Smooth muscle cell (in vitro differentiated cells): ENCODE results near the gene RPL36. TPM values are rescaled to one million over a fixed set of nuclear protein-coding genes. Genes with fewer than 3 reads are reported as not detected.

Experiments used
- DNase-seq: peaks from one replicate; lab custom pipeline; 2025; ENCODE audit not compliant: unreplicated experiment; lab: John Stamatoyannopoulos, UW
- H2AFZ ChIP-seq: fragments of 200-600 bp; sonication (generic); 2 replicates; pipeline ENCODE4 v1.6.0; 2016; ENCODE audit warnings: antibody characterized with exemption, low read depth, mild to moderate bottlenecking
- H3F3A ChIP-seq: fragments of 200-600 bp; sonication (generic); 2 replicates; pipeline ENCODE4 v1.6.0; 2017; ENCODE audit warnings: antibody characterized with exemption, low read depth
- H3K27ac ChIP-seq: fragments of 200-600 bp; sonication (generic); 2 replicates; pipeline ENCODE4 v1.5.1; 2016; ENCODE audit warnings: low read depth, mild to moderate bottlenecking
- H3K27me3 ChIP-seq: fragments of 200-600 bp; sonication (generic); 2 replicates; pipeline ENCODE4 v1.6.1; 2016; ENCODE audit warnings: low read depth, mild to moderate bottlenecking
- H3K36me3 ChIP-seq: fragments of 200-600 bp; sonication (generic); 2 replicates; pipeline ENCODE4 v1.5.1; 2016; ENCODE audit warnings: low read depth
- H3K4me1 ChIP-seq: fragments of 200-600 bp; sonication (generic); 2 replicates; pipeline ENCODE4 v1.5.1; 2016; ENCODE audit warnings: low read depth
- H3K4me2 ChIP-seq: fragments of 200-600 bp; sonication (generic); 2 replicates; pipeline ENCODE4 v1.6.0; 2016; ENCODE audit warnings: mild to moderate bottlenecking
- H3K4me3 ChIP-seq: fragments of 200-600 bp; sonication (generic); 2 replicates; pipeline ENCODE4 v1.5.1; 2016; ENCODE audit warnings: mild to moderate bottlenecking
- H3K79me2 ChIP-seq: fragments of 200-600 bp; sonication (generic); 2 replicates; pipeline ENCODE4 v1.6.0; 2016; ENCODE audit warnings: low read depth, mild to moderate bottlenecking
- H3K9ac ChIP-seq: fragments of 200-600 bp; sonication (generic); 2 replicates; pipeline ENCODE4 v1.6.0; 2016; ENCODE audit warnings: low read depth
- H3K9me3 ChIP-seq: fragments of 200-600 bp; sonication (generic); replicated peaks from 2 replicates; pipeline ENCODE4 v1.5.1; 2016; ENCODE audit warnings: low read depth
- H4K20me1 ChIP-seq: fragments of 200-600 bp; sonication (generic); 2 replicates; pipeline ENCODE4 v1.6.0; 2016; ENCODE audit warnings: low read depth
- WGBS: methylation state at CpG from one replicate; pipeline ENCODE4 v1.1.7; 2016; ENCODE audit warnings: low lambda C conversion rate; 5-methylcytosine and 5-hydroxymethylcytosine counted together
- polyA plus RNA-seq: library from polyadenylated mRNA; unstranded; fragments of >200 nt; fragmentation: Nextera tagmentation; extraction: Ambion mirVana; gene quantifications from 2 replicates; pipeline ENCODE4 v1.2.1, GENCODE V29; 2016
- total RNA-seq: library from RNA; depleted of rRNA; stranded (reverse); fragments of >200 nt; gene quantifications from 2 replicates; pipeline ENCODE4 v1.2.3, GENCODE V29; 2014
- TF ChIP-seq, protein P1 (sequence below): fragments of 200-600 bp; sonication (generic); IDR thresholded peaks from 2 replicates; pipeline ENCODE4 v1.5.1; 2017; ENCODE audit warnings: borderline replicate concordance, mild to moderate bottlenecking, antibody characterized with exemption; ENCODE audit not compliant: insufficient read depth, poor library complexity, severe bottlenecking

RPL36 gene
- total and polyA plus RNA-seq, 2 experiments from 2014 or later = 641 to 1,079 TPM

DNA sequence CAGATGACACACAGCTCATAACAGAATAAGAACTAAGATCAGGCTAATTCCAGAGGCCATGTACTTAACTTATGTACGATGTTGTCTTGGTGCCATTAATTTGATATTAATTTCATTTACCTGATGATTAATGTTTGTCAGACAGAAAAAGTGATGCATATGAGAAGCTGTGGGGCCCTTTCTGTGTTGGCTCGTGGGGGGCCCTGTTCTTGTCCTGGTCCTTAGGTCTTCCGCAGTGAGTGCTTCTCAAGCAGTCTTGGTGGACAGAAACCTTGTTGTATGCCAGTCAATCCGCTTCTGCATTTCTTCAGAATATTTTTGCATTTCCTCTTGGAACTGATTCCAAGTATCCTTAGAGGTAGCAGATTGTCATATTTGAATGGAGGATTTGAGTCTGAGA, 47.0 kb upstream of the RPL36 start:
- WGBS = 98% methylated on average over 4 of the region's 4 CpGs
- peaks cover 100% of the 10 kb centered on the region for H4K20me1 ChIP-seq
- no peak for DNase-seq

DNA sequence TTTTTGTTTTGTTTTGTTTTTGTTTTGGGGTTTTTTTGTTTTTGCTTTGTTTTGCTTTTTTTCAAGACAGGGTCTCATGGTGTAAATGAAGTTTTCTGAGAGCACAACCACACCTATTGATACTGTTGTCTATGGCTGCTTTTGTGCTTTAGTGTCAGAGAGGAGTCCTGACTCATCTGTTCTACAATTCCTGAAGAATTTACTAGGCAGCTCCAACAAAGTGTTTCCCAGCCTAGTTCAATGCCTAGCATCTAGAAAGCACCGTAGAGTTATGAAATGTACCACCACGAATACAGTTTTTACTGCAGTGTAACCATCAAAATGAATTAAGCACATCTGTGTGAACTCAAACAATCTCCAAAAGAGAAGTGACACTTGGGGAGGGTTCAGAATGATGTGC, 46.1 kb upstream of the RPL36 start:
- Histone ChIP-seq H2AFZ (no peak overlapping the region), H3F3A (no peaks in the 10 kb centered on the region), H3K9me3 (no peaks in the 10 kb centered on the region), H3K27me3 (no peaks in the 10 kb centered on the region), H4K20me1 (peaks cover 92% of the 10 kb centered on the region), H3K4me2 (no peak overlapping the region), H3K4me3 (no peak overlapping the region), H3K9ac (no peak overlapping the region), H3K36me3 (peaks cover 9% of the 10 kb centered on the region), H3K79me2 (peaks cover 78% of the 10 kb centered on the region), H3K27ac (no peak overlapping the region), H3K4me1 (no peaks in the 10 kb centered on the region)
- TF ChIP-seq, protein P1, sequence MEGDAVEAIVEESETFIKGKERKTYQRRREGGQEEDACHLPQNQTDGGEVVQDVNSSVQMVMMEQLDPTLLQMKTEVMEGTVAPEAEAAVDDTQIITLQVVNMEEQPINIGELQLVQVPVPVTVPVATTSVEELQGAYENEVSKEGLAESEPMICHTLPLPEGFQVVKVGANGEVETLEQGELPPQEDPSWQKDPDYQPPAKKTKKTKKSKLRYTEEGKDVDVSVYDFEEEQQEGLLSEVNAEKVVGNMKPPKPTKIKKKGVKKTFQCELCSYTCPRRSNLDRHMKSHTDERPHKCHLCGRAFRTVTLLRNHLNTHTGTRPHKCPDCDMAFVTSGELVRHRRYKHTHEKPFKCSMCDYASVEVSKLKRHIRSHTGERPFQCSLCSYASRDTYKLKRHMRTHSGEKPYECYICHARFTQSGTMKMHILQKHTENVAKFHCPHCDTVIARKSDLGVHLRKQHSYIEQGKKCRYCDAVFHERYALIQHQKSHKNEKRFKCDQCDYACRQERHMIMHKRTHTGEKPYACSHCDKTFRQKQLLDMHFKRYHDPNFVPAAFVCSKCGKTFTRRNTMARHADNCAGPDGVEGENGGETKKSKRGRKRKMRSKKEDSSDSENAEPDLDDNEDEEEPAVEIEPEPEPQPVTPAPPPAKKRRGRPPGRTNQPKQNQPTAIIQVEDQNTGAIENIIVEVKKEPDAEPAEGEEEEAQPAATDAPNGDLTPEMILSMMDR = no peak
- DNase-seq = no peak
- WGBS = 88% methylated on average over 2 of the region's 2 CpGs

More for the DNA sequence above, 47.0 kb upstream of the RPL36 start:
- no peaks in the 10 kb centered on the region for H3K27me3 ChIP-seq
- no peak overlapping the region for H3K27ac ChIP-seq
- H3K9me3 ChIP-seq = no peaks in the 10 kb centered on the region
- peaks cover 9% of the 10 kb centered on the region for H3K36me3 ChIP-seq
- no peak overlapping the region for H3K4me3 ChIP-seq
- TF ChIP-seq, protein P1 = no peak
- H3K9ac ChIP-seq = no peak overlapping the region
- no peaks in the 10 kb centered on the region for H3F3A ChIP-seq
- no peaks in the 10 kb centered on the region for H3K4me1 ChIP-seq
- no peak overlapping the region for H3K4me2 ChIP-seq
- no peak overlapping the region for H2AFZ ChIP-seq
- H3K79me2 ChIP-seq = peaks cover 88% of the 10 kb centered on the region

DNA sequence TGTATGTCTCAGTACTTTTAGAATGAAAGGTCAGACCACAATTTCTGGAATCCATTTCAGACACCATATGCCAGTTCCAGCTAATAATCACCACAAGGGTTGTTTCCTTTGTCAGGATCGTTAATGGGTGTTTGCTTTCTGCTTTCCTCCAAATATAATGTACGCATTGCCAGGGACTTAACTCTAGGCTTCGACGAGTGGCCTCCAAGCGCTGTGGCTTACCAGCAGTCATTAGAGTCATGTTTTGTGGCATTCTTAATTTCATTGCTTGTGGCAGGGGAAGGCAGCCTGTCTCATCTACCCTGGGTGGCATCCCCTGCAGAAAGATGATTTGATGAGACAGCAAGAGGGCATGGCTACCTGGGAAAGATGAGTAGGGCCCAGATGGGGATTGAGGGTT, 44.7 kb upstream of the RPL36 start:
- TF ChIP-seq, protein P1 = no peak
- Histone ChIP-seq H3F3A (no peaks in the 10 kb centered on the region), H3K27ac (no peak overlapping the region), H3K9ac (no peak overlapping the region), H4K20me1 (peaks cover 78% of the 10 kb centered on the region), H3K4me1 (no peaks in the 10 kb centered on the region), H3K36me3 (peaks cover 9% of the 10 kb centered on the region), H3K4me2 (no peak overlapping the region), H3K4me3 (no peak overlapping the region), H2AFZ (no peak overlapping the region), H3K79me2 (peaks cover 64% of the 10 kb centered on the region), H3K9me3 (no peaks in the 10 kb centered on the region), H3K27me3 (no peaks in the 10 kb centered on the region)
- 97% methylated on average over 5 of the region's 5 CpGs for WGBS
- DNase-seq = no peak

DNA sequence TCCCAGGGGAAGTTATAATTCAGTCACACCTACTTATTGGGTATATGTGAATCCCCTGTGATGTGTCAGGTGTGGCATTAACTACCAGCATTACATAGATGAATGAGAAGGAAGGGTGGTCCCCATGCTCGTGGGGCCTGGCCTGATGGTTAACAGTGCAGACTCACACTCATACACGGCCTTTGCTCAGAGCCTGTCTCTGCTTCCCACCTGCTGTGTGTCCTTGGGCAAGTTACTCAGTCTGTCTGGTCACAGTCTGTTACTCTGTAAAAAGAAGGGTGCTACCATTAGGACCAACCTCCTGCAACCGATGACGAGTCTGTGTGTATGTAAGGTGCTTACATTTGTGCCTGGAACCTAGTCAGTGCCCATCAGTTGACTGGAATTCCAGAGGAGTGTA, 43.4 kb upstream of the RPL36 start:
- no peaks in the 10 kb centered on the region for H3K27me3 ChIP-seq
- H3K9me3 ChIP-seq = no peaks in the 10 kb centered on the region
- 100% methylated on average over 4 of the region's 4 CpGs for WGBS
- no peak overlapping the region for H3K27ac ChIP-seq
- peaks cover 9% of the 10 kb centered on the region for H3K36me3 ChIP-seq
- no peak overlapping the region for H3K4me3 ChIP-seq
- H3F3A ChIP-seq = no peaks in the 10 kb centered on the region
- H3K9ac ChIP-seq = no peak overlapping the region
- peaks cover 65% of the 10 kb centered on the region for H4K20me1 ChIP-seq
- H2AFZ ChIP-seq = no peak overlapping the region
- TF ChIP-seq, protein P1 = no peak
- H3K4me1 ChIP-seq = no peaks in the 10 kb centered on the region
- no peak for DNase-seq
- no peak overlapping the region for H3K4me2 ChIP-seq
- peaks cover 56% of the 10 kb centered on the region for H3K79me2 ChIP-seq
